ENCODE measurements around the gene TMEM40.
"Not testable (repeated sequence)": the region's sequence is repeated elsewhere in the genome, so short reads cannot be mapped to it uniquely, and the experiment has no call there.

TMEM40 gene

GRCh38 chr3:12759097-12759679, at the start of gene TMEM40:
TMEM40 (minus strand) TSS chr3:12759259; CDS start chr3:12749832, 9,427 bp downstream.
- DNase-seq, result no peak

DNA sequence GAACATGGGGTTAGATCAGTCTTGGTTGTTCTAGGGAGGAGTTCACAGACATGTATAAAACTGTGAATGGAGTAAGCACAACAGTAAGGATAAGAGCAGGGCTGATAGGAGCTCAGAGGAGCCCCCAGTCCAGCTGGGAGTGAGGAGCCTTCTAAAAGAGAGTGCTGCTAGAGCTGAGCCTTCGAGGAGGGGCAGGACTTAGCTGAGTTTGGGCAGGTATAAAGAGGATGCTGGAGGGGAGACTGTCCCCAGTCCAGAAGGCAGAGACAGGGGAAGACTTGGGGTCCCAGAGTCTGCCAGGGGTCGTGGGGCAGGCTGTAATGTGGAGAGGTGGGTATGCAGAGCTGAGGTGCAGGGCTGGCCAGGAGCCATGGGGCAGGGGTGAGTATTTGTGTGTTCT, 49.5 kb upstream of the TMEM40 start:
- DNase-seq, result no peak

DNA sequence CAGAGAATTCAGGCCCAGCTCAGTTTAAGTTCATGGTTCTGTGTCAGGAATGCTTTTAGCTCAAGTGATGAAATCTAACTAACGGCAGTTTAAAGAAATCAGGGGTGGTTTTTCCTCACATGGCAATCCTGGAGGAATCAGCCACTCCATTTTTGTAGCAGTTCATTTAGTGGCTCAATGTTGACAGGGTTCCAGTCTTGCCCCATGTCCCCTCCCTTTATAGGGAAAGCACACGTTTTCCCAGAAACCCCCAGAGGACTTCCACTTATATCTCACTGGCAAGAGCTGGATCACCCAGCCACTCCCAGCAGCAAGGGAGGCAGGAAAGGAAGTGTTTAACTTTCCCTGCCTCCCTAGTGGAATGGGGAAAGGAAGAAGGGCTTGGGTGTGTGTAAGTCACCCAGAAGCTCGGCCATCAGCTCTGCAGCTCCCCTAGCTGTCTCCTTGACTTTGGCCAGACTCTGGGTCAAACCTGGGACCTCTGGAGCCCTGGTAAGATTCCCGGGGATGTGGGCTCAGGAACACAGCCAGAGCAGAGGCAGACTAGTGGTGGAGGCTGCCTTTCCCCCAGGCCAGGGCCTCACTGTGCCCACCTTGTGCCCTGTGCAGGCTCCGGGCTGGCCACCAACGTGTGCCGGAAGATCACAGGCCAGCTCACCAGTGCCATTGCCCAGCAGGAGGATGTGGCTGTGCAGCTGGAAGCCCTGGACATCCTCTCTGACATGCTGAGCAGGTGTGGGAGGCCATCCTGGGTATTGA, 48.7 kb upstream of the TMEM40 start:
- no peak for DNase-seq

DNA sequence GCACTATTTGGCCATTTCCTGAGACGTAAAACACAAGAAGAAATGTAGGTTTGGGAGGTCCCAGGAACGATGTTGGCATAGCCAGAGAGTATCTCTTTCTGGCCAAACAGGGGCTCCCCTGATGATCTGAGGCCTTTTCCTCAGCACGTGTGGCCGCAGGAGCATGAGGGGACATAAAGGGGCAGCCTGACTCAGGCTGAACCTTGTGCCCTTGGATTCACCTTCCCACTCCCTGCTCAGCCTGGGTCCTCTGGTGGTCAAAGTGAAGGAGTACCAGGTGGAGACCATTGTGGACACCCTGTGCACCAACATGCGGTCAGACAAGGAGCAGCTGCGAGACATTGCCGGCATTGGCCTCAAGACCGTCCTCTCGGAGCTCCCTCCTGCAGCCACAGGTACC, 48.0 kb upstream of the TMEM40 start:
- no peak for DNase-seq

GRCh38 chr3:12803371-12803770, 44.3 kb upstream of the TMEM40 start:
- DNase-seq, result no peak

DNA sequence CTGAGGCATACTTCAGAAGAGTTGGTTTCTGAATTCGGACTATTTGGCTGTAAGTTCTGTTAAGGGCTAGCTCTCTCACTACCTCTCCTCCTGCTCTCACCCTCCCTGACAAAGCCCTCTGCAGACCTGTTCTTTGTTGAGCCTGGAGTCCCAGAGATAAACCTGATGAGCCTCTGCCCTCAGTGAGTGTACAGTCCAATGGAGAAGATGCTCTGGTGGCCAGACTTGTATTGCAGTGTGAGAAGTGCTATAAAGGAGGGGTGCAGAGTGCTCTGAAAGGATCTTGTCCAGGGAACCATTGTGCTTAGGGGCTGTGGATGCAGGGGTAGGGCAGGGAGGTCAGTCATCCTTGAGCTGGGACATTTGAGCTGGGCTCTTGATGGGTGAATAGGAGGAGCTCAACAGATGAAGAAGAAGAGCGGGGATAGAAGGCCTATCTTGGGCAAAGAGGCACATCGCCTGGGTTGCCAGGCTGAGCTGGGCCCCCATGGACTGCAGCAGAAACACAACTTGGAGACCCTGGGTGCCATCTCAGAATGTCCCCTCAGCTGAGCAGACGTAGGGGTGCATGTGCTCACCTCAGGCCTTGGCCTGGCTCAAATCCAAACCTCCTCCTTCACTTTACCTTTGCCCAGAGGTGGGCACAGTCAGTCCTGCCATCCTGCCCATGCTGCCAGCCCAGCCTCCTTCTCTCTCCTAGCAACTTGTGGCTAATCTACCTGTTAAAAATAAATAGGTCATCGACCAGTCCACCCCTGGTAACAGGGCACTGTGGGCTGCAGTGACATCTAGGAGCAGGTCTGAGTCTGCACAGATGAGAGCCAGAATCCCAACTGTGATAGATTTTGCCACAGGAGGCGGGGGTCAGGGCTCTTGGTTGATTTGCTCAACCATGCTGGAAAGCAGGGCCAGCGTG, 40.7 kb upstream of the TMEM40 start:
- DNase-seq, result no peak

DNA sequence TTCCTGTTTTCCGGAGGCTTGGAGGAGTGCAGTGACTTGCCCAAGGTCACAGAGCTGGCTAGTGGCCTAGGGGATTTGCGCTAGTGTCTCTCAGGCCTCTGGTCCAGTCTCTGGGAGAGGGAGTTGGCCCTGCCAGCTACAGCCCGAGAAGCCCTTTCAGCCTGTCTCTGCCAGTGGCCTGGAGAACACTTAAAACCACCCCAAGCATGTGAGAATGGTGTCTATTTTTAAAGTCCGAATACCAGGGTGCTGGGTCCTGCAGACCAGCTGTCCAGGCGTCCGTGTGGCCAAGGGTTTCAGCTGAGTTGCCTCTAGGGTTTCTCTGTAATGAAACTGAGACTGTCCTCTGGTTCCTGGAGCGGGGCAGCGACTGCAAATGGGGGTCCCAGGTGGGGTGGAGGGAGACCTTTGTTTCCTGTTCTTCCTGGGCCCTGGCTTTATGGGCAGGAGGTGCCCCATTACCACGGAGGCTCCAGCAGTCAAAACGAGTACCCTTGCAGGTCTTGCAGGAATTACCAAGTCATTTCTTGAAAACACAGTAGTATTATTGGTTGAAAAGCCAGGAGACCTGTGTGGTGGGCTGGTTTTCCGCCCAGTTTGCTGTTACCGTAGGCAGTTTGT, 39.6 kb upstream of the TMEM40 start:
- no peak for DNase-seq

DNA sequence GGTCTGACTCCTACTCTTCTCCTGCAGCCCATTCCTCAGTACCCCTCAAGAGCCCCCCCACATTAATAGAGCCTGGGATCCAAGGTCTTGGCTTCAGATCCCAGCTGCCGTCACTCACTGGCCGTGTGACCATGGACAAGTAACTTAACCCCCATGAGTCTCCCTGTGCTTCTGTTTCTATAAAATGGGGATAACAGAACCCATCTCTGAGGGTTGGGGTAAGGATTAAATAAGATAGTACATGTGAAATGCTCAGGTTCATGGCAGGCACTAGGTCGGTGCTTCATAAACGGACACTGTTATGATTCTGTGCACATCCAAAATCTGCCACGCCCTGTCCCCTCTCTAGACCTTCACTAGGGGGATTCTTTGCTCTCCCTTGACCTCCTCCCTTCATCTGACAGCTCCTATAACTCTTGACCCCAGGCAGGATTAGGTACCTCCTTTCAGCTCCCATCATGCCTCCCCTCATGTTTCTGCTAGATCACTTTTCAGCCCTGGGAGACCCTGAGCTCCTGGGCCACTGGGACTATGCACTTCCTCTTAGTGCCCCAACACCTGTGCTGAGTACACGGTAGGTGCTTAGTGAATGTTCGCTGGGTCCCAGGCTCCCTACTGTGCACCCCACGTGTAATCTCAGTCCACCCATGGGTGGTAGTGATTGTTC, 39.0 kb upstream of the TMEM40 start:
- no peak for DNase-seq

DNA sequence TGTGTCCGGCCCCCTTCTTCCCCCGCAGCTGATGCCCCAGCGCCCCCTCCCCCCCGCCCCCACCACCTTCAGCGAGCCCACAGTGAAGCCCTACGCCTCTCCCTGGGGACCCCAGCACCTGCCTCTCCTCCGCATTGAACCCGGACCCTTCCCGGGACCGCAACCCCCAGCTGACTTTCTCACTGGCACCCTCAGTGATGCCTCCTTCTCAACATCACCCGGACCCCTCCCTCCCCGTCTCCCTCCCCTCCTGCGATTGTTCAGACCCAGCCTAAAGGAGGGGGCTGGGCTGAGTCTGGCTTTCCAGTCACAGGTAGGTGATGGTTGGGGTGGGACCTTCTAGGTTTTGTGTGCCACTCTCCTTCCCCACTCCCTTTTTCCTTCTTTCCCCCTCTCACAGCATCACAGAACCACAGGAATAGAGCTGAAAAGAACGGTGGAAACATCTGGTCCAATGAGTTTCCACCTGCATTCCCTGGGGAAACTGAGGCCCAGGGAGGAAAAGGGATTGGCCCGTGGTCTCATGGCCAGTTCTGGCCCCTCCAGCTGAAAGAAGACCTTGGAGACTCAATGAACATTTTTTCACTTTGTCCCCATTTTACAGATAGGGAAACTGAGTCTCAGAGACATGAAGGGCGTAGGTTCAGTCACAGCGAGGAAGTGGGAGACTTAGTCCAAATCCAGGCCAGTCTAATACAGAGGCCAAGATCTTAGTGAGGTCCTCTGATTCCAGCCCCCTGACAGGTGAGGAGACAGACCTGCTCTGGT, 38.2 kb upstream of the TMEM40 start:
- no peak for DNase-seq

DNA sequence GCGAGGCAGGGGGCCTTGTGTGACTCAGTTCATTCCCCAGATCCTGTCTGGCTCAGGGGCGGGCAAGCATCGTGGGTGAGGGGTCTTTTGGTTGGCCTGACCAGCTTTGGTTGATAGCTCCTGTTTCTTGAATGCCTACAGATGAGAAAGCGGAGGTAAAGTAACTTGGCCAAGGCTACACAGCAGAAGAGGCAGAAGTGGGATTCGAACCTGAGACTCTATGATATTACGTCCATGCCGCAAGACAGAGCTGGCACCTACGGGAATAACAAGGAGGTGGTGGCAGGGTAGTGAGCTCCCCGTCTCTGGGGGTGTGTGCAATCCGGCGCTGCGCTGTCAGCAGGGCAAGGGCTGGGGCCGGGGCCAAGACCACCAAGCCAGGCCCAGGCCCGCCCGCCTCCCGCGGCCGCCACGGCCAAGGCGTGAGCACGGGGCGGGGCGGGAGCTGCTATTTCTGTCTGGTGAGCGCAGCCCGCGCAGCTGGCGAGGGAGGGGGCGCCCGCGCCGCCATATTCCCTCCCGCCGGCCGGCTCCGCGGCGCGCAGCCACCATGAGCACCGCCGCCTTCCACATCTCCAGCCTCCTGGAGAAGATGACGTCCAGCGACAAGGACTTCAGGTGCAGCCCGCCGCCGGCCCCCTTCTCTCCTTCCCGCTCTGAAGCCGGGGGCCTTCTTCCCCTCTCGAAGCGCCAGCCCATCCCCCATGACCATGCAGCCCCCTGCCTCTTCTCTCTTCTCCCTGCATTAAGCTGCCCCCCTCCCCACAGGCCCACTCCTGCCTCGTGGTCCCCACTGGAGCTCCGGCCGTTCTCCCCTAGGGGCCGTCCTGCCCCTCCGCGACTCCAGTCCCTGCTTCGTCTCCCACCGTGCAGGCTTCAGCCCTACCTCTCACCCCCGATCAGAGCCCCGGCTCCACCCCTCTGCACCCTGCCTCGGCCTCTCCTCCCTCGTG, 37.4 kb upstream of the TMEM40 start, which contains the start of gene CAND2:
Gene CAND2 (plus strand): TSS at position 510 of the 953 bp plus-strand sequence. CDS start 41 bp downstream, at position 551.
- DNase-seq, result peak; percentile 52

- DNase-seq, result no peak
Observed at GRCh38 chr3:12793701-12794100, 34.6 kb upstream of the TMEM40 start.

DNA sequence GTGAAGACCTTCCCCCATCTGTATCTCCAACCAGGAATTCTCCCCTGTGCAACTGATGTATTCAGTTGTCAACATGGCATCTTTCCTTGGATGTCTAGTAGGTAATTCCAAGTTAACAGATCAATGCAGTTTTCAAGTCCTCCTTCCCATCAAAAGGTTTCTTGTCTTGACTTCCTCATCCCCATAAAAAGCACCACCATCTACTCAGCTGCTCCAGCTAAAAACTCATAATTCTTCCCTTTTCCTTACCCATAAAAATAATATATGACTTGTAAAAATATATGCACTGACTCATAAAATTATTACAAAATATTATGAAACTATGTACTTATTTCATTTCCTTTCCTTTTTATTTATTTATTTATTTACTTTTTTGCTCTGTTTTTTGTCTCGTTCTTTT, 32.4 kb upstream of the TMEM40 start:
- no peak for DNase-seq

DNA sequence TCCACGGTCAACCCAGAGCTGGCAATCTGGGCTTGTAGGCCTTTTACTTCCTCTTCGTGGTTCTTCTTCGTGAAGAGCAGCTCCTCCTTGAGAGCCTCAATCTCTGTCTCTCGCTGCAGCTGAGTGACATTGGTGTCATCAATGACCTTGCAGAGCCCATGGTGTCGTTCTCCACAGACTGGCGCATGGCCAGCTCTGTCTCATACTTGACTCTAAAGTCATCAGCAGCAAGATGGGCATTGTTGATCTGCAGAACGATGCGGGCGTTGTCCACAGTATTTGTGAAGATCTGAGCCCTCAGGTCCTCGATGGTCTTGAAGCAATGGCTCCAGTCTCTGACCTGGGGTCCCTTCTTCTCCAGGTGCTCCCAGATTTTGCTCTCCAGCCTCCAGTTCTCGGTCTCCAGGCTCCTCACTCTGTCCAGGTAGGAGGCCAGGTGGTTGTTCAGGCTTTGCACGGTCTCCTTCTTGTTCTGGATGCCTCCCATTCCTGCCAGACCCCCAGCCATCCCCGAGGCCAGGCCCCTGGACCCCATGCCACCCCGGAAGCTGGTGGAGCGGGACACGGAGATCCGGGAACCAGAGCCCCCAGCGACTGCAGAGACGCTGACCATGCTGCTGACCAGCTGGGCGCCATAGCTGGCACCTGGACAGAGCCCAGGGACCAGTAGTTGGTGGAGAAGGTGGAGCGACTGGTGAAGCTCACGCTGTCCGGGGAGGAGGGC, 29.1 kb upstream of the TMEM40 start:
- not testable (repeated sequence) for DNase-seq

DNA sequence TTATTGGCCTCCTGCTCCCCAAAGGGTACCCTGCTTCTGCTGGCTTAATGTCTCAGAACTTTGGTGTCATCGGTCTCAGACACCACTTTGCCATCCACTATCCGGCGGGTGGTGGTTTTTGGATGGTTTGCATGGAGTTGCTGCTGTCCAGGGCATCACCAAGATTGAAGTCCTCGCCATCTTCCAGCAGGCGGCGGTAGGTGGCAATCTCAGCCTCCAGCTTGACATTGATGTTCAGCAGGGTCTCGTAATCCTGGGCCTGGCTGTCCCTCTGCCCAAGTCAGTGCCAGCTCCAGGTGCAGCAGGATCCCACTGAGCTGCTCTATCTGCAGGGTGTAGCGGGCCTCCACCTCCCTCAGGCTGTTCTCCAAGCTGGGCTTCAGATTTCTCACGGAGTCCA, 28.3 kb upstream of the TMEM40 start:
- peak; percentile 68 for DNase-seq

- DNase-seq, result no peak
Observed at GRCh38 chr3:12785096-12785495, 26.0 kb upstream of the TMEM40 start.

DNA sequence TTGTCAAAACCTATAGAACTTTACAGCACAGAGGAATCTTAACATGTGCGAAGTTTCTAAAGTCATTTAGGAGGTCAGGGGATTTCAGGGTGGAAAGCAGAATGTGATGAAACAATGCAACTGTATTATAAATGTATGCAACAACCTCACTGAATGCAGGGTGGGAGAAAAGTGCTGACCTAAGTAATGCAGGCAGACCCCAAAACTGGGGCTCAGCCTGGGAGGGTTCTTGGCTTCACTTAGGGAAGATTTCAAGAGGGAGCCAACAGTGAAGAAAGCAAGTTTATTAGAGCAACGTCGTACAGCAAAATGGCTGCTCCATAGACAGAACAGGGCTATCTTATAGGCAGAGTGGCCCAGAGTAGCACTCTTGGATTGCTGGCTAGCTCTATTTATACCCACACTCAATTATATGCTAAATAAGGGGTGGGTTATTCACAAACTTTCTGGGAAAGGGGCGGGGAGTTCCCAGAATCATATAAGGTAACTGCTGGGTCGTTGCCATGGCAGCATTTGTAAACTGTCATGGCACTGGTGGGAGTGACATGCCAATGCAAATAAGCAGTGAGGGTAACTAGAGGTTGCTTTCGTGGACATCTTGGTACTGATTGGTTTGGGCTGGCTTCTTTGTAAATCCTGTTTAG, 23.2 kb upstream of the TMEM40 start:
- no peak for DNase-seq

GRCh38 chr3:12780751-12781150, 21.7 kb upstream of the TMEM40 start:
- no peak for DNase-seq

DNA sequence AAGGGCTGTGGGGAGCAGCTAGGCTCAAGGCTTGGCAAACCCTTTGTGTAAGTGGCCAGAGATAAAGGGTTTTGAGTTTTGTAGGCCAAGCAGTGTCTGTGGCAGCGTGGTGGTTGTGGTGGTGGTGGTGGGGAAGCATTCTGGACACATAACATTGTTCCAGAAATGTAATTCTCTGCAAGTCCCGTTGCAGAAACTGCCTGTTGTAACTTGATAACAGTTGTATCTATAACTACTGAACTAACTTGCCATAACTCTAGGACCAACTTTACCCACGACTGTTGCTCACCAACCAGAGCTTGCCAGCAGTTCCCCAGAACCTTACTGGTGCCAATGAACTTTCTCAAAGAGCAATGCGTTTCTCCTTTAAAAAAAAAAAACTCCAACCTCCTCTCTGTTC, 18.1 kb upstream of the TMEM40 start:
- DNase-seq, result no peak

- DNase-seq, result not testable (repeated sequence)
Observed at GRCh38 chr3:12775970-12776369, 16.9 kb upstream of the TMEM40 start.
